Measurements from ENCODE around the gene STXBP6. TPM values are rescaled to one million over a fixed set of nuclear protein-coding genes. Genes with fewer than 3 reads are reported as not detected.

Gene STXBP6
- total RNA-seq, 1 experiment from 2014 or later, result 12.3 TPM

DNA sequence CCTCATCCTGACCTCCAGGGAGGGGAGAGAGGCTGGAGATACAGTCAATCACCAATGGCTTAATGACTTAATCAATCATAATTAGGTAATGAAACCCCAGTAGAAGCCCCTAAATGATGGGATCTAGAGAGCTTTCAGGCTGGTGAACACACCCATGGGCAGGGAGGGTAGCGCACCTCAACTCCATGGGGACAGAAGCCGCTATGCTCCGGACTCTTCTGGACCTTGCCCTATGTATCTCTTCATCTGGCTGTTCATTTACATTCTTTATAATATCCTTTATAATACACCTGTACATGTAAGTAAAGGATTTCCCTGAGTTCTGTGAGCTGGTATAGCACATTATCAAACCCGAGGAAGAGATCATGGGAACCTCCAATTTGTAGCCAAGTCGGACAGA, 205.9 kb downstream of the STXBP6 start:
- intact Hi-C loops (cut with micrococcal nuclease; ENCODE audit: unreplicated experiment), result no loop called here
- Histone ChIP-seq H3K4me2 (no peak overlapping the region), H4K20me1 (ENCODE audit: insufficient read depth) (no peaks in the 10 kb centered on the region), H3K36me3 (ENCODE audit: low read depth) (no peaks in the 10 kb centered on the region), H3K4me1 (replicated peaks; ENCODE audit: insufficient read depth) (no peaks in the 10 kb centered on the region), H3K27ac (no peak overlapping the region), H3K4me3 (no peak overlapping the region), H3K9me3 (ENCODE audit: insufficient read depth, low read depth) (no peaks in the 10 kb centered on the region), H3K27me3 (ENCODE audit: insufficient read depth, low read depth) (no peaks in the 10 kb centered on the region), H3K79me2 (ENCODE audit: low read depth) (no peaks in the 10 kb centered on the region), H3F3A (ENCODE audit: insufficient read depth, low read depth) (no peaks in the 10 kb centered on the region), H3K9me2 (ENCODE audit: insufficient read depth) (no peaks in the 10 kb centered on the region), H2AFZ (no peak overlapping the region)
- ChIA-PET POLR2A (ENCODE audit: unreplicated experiment) (no interaction called here), CTCF (no interaction called here)
- no peak for DNase-seq
- TF ChIP-seq CTCF (conservative IDR thresholded peaks at IDR 0.05) (no peak), EZH2 (IDR thresholded peaks at IDR 0.05; ENCODE audit: low read depth) (no peak)
- no TSS peak for BruUV-seq (replicated peaks)

GRCh38 chr14:24843494-24843893, 206.5 kb downstream of the STXBP6 start:
- H4K20me1 ChIP-seq (ENCODE audit: insufficient read depth), result no peaks in the 10 kb centered on the region
- H3K9me3 ChIP-seq (ENCODE audit: insufficient read depth, low read depth), result no peaks in the 10 kb centered on the region
- no peak overlapping the region for H3K27ac ChIP-seq
- CTCF ChIA-PET, result no interaction called here
- no peaks in the 10 kb centered on the region for H3K9me2 ChIP-seq (ENCODE audit: insufficient read depth)
- H3K79me2 ChIP-seq (ENCODE audit: low read depth), result no peaks in the 10 kb centered on the region
- TF ChIP-seq CTCF (conservative IDR thresholded peaks at IDR 0.05) (no peak), EZH2 (IDR thresholded peaks at IDR 0.05; ENCODE audit: low read depth) (no peak)
- H3K4me3 ChIP-seq, result no peak overlapping the region
- H3K36me3 ChIP-seq (ENCODE audit: low read depth), result no peaks in the 10 kb centered on the region
- BruUV-seq (replicated peaks), result no TSS peak
- no peak overlapping the region for H2AFZ ChIP-seq
- intact Hi-C loops (cut with micrococcal nuclease; ENCODE audit: unreplicated experiment), result no loop called here
- H3K4me1 ChIP-seq (replicated peaks; ENCODE audit: insufficient read depth), result no peaks in the 10 kb centered on the region
- H3K27me3 ChIP-seq (ENCODE audit: insufficient read depth, low read depth), result no peaks in the 10 kb centered on the region
- POLR2A ChIA-PET (ENCODE audit: unreplicated experiment), result no interaction called here
- no peak overlapping the region for H3K4me2 ChIP-seq
- DNase-seq, result no peak
- no peaks in the 10 kb centered on the region for H3F3A ChIP-seq (ENCODE audit: insufficient read depth, low read depth)

- ChIA-PET POLR2A (ENCODE audit: unreplicated experiment) (no interaction called here), CTCF (interaction anchor here (0.5 kb wide), 1 partner anchor 561 kb away, joined by 3 read pairs; no protein-coding TSS in a partner anchor)
- H3K27me3 ChIP-seq (ENCODE audit: insufficient read depth, low read depth), result no peaks in the 10 kb centered on the region
- no peaks in the 10 kb centered on the region for H3F3A ChIP-seq (ENCODE audit: insufficient read depth, low read depth)
- H4K20me1 ChIP-seq (ENCODE audit: insufficient read depth), result no peaks in the 10 kb centered on the region
- H3K4me3 ChIP-seq, result no peak overlapping the region
- no peaks in the 10 kb centered on the region for H3K36me3 ChIP-seq (ENCODE audit: low read depth)
- H3K79me2 ChIP-seq (ENCODE audit: low read depth), result no peaks in the 10 kb centered on the region
- intact Hi-C loops (cut with micrococcal nuclease; ENCODE audit: unreplicated experiment), result no loop called here
- no peak for TF ChIP-seq EZH2 (IDR thresholded peaks at IDR 0.05; ENCODE audit: low read depth)
- no peak for TF ChIP-seq CTCF (conservative IDR thresholded peaks at IDR 0.05)
- peak overlapping the region; percentile 7; the same call in 1 of the 2 replicates for H3K4me2 ChIP-seq
- no peaks in the 10 kb centered on the region for H3K9me2 ChIP-seq (ENCODE audit: insufficient read depth)
- no peak overlapping the region for H2AFZ ChIP-seq
- H3K27ac ChIP-seq, result 0 out of 2 replicates have a peak overlapping the region, but pooled peaks have one; percentile 23
- H3K4me1 ChIP-seq (replicated peaks; ENCODE audit: insufficient read depth), result no peaks in the 10 kb centered on the region
- no TSS peak for BruUV-seq (replicated peaks)
- no peaks in the 10 kb centered on the region for H3K9me3 ChIP-seq (ENCODE audit: insufficient read depth, low read depth)
- no peak for DNase-seq
Measured at GRCh38 chr14:24840204-24840893, 209.6 kb downstream of the STXBP6 start.

Measured in PC-9 (cell line).